Melanocyte of skin (primary cell): ENCODE data around the gene MTFMT. TPM values are rescaled to one million over a fixed set of nuclear protein-coding genes. Genes with fewer than 3 reads are reported as not detected.

ENCODE experiments used
- total RNA-seq, 2 donors: library from RNA; depleted of rRNA; stranded (reverse); fragments of >200 nt; gene quantifications; 2 replicates each; pipeline ENCODE4 v1.2.3, GENCODE V29; 2012

The MTFMT gene
- total RNA-seq = 10 to 100 TPM; 23.1 to 31.3 TPM

DNA sequence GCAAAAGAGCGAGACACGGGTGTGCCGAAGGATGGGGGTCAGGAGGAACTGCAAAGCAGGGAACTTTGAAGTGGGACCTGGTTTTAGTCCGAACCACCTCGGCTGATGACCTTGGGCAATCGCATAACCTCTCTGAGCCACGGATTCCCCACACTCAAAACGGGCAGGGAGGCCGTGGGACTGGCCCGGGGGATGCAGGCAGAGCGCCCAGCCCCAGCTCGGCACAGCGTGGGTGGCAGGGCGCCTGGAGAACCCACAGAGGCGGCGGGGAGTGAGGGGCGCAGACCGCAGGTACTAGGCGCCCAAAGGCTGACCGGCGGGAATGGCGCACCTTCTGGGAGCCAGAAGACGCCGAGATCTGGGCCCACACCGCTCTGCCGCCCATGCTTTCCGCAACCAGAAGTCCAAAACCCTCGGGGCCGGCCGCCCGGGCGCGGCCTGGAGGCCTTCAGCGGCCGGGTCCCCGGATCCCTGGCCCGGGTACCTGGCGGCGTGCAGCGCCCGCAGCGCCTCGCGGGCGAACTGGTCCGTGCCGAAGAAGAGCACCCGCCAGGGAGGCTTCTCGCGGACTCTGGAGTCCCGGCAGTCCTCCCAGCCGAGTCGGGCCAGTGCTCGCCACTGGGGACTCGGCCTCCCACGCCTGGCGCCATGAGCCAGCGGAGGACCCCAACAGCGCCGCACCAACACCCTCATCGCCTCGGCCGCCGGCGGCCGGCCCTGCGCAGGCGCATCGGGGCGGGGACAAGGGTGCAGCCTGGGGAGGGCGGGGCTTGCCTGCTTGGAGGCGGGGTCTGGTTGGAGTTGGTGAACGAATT is at the start of gene MTFMT:
Gene MTFMT, minus strand, starts transcription at position 719 of the 815 bp plus-strand sequence. Its CDS starts 26 bp downstream, at position 693.

DNA sequence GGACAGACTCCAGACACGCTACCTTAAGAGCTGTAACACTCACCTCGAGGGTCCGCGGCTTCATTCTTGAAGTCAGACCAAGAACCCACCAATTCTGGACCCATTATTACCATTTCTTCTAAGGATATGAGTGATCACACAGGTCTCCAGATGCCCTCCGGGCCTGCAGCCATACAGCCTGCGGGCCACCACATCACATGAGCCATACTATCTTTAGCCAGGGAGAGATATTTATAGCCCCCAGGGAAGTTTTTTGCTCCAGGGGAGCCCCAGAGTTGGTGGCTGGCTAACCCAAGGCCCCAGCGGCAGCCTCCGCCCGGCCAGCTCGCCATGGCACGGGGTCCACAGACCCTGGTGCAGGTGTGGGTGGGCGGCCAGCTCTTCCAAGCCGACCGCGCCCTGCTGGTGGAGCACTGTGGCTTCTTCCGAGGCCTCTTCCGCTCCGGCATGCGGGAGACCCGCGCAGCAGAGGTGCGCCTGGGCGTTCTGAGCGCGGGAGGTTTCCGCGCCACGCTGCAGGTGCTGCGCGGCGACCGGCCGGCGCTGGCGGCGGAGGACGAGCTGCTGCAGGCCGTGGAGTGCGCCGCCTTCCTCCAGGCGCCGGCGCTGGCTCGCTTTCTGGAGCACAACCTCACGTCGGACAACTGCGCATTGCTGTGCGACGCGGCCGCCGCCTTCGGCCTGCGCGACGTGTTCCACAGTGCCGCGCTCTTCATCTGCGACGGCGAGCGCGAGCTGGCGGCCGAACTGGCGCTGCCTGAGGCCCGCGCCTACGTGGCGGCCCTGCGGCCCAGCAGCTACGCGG is 47.2 kb upstream of the MTFMT start, which contains the start of gene KBTBD13:
Gene KBTBD13, plus strand, starts transcription at position 261 of the 805 bp plus-strand sequence. Its CDS starts 70 bp downstream, at position 331.

DNA sequence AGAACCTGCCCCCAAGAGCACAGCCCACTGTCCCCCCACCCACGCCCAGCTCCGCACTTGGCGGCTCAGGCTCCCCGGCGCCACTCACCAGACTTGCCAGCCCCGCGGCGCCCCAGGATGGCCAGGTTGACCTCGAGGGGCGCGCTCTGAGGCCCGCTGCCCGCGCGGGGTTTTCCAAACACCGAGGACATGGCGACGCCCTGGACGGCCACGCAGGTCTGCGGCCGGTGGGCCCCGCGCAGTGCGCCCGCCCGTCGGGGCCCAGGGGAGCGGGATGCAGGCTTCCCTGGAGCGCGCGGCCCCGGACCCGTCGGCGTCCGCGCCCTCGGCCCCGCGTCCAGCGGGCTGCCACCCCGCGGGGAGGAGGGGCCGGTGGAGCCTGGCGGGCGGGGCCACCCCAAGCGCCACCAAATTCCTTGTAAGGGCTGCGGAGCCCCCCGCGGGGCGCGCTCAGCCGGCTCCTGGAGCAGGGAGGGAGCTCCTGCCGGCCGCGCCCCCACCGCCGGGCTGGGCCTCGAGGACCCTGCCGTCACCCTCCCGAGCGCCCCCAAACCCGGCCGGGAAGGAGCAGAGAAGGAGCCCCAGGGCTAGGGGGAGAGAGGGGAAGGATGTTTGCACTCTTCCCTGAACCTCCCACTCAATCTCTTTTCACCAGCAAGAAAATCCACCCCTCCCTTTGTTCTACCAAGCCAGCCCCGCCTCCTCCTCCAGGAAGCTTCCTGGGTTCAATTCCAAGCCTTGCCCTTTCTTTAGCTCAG is 38.4 kb upstream of the MTFMT start, which contains the start of gene RASL12:
Gene RASL12, minus strand, starts transcription at position 347 of the 758 bp plus-strand sequence. Its CDS starts 156 bp downstream, at position 191.

DNA sequence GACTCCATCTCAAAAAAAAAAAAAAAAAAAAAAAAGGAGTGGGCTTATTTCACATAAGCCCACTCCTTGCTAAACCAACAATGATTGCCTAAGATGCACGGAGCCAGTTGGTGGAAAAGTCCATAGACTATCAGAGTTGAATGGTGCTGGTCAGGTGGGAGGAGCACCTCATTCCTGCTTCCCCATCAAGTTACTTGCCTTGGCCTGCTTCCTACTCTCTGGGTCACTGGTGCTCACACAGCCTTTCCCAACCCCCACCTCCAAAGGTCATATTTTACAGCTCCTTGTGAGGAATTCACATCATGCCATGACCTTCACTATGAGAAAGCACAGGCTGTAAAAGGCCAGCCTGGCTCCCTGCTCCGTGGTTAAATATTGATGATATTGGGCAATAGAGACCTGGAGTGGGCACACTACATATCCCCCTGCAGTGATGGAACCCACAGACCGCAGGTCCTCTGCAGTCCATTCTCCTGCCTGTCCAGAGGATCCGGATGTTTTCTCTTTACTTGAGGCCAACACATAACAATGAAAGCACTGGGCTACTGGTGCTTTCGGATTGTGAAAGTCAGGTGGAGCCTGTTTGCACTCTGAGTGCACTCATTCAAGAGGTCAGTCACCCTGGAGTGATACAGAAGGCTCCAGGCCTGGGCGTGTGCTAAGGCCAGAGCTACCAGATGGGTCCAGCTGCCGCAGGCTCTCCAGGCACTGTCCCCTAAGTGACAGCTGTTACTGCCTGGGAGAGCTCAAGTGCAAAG is 15.5 kb upstream of the MTFMT start, which contains the start of gene SLC51B:
Gene SLC51B, plus strand, starts transcription at position 664 of the 758 bp plus-strand sequence. CDS start 4,618 bp downstream, outside the sequence.

DNA sequence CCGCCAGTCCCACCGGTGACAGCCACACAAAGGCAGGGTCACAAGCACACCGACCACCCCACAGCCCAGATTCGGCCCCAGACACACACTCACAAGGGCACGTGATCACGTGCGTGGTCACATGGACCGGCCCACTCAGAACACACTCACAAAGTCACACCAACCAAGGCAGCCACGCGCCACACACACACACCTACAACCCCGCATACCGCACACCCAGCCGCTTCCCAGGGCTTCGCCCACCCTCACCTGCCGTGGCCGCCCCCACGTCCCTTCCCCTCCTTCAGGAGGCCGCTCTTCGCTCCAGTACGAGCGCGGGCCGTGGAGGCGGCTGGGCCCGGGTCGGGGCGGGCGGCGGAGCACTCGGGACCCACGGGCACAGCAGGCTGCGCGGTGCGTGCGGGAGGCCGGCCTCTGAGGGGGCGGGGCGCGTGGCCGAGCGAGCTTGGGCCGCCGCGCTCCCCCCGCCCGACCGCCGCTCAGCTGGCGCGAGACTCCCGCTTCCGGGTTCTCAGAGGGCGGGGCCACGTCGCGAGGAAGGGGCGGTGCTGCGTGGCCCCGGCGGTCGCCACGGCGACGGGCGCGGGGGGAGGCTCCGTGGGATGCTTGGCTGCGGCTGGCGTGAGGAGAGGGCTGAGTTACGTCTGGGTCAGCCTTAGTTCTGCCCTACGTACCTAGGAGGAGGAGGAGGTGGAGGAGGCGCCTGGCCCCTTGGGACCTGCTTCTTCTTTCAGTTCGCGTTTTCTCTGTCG is 39.8 kb downstream of the MTFMT start, which contains the start of gene SPG21:
Gene SPG21, minus strand, starts transcription at position 499 of the 752 bp plus-strand sequence. CDS start 6,345 bp downstream, outside the sequence.

Other genes with a start within 250 kb of the MTFMT start
- 10 to 100 TPM; 11.0 to 11.7 TPM for gene PIF1, start 204.0 kb downstream of the MTFMT start, total RNA-seq
- gene PLEKHO2, start 187.7 kb downstream of the MTFMT start, total RNA-seq = 10 to 100 TPM; 49.2 to 58.3 TPM
- 1 to 10 TPM; 4.0 to 4.8 TPM for gene ANKDD1A, start 117.7 kb downstream of the MTFMT start, total RNA-seq
- gene SPG21, start 39.7 kb downstream of the MTFMT start, total RNA-seq = 100 to 1,000 TPM in 1 of 2 donors, 10 to 100 TPM in 1; 98.4 to 104 TPM
- gene SLC51B, start 15.7 kb upstream of the MTFMT start, total RNA-seq = not detected
- gene RASL12, start 38.4 kb upstream of the MTFMT start, total RNA-seq = under 1 TPM; 0.33 to 0.69 TPM
- not detected for gene KBTBD13, start 47.1 kb upstream of the MTFMT start, total RNA-seq
- gene UBAP1L, start 85.6 kb upstream of the MTFMT start, total RNA-seq = 10 to 100 TPM in 1 of 2 donors, 1 to 10 TPM in 1; 5.2 to 11.0 TPM
- gene PDCD7, start 104.2 kb upstream of the MTFMT start, total RNA-seq = 10 to 100 TPM; 18.2 to 24.3 TPM
- gene CLPX, start 155.7 kb upstream of the MTFMT start, total RNA-seq = 10 to 100 TPM; 38.2 to 38.3 TPM
- gene CILP, start 181.8 kb upstream of the MTFMT start, total RNA-seq = not detected